ENCODE data around the gene TAS1R1.

The TAS1R1 gene

DNA sequence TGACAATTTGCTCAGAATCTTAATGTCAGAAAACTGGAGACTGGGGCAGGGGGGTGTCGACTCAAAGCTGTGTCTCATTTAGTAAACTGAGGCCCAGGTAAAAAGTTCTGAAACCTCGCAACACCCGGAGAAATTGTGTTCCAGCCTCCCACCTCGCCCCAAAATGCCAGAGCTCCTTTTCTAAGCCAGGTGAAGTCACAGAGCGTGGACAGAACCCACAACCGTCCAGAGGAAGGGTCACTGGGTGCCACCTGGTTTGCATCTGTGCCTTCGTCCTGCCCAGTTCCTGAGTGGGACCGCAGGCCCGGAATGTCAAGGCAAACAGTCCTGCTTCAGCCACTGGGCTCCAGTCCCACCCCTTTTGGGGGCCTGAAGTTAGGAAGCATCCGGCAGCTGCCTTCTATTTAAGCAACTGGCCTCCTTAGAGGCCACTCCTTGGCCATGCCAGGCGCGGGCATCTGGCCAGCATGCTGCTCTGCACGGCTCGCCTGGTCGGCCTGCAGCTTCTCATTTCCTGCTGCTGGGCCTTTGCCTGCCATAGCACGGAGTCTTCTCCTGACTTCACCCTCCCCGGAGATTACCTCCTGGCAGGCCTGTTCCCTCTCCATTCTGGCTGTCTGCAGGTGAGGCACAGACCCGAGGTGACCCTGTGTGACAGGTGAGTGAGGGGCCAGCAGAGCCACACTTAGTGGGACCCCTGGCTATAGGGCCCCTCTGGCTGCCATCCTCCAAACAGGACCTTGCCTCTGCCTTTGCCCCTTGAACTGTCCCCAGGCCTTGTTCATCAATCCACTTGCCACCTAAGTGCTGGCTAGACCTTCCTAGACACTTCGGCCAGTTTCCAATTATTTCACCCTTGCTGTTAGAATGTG, at the start of gene TAS1R1:
TSS of gene TAS1R1 (plus strand) at position 401 of the 872 bp plus-strand sequence. CDS start at position 468, 67 bp downstream.
- DNase-seq, result no peak

- no peak for DNase-seq
Measured at GRCh38 chr1:6505367-6506209, 49.5 kb upstream of the TAS1R1 start.

DNA sequence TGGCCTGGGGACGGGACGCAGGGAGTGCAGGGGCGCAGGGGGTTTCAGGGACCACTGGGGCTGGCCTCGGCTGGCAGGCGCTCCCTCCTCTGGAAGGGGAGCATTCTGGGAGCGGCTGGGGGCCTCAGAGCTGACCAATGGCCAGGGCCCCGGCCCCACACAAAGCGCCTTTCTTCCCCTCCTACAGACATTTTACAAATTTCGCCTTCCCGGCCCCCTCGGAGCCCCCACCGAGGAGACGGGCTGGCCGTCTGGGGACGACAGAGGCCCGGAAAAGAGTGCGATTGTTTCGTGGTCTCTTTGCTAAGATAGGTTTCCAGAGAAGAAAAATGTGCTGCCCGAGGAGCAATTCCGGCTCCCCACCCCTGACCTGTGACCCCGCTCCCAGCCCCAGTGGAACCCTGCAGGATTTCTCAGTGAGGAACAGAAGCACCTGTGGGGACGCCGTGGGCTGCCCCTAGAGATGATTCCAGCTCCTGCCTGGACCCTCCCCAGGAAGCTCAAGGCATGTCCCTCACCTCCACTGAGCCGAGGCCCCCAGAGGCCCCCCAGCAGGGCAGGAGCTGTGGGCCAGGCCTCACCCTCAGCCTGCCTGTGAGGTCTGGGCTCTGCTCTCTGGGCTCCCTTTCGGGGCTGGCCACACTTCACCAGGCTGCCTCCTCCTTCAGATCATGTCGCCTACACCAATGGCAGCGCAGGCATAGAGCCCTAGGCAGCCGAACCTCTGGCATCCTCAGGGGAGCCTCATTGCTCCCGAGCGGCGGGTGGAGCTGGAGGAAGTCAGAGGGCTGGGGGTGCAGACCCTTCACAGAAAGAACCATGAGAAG, 48.7 kb upstream of the TAS1R1 start:
- no peak for DNase-seq

DNA sequence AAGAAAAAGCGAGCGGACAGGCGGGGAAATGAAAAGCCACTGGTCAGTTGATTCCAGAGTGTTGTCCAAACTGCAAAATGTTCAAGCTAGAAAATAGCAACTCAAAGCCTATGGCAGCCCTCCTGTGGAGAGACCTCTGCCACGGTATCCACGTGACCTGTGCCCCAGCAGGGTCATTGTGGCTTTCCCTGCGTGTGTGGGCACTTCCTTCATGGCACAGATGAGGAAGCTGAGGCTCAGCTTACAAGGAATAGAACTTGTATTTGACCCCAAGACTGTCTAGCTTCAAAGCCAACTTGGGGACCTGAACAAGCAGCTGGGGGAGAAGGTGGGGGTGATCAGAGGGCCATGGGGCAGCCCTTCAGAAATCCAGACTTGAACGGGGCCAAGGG, 48.1 kb upstream of the TAS1R1 start:
- DNase-seq, result no peak

DNA sequence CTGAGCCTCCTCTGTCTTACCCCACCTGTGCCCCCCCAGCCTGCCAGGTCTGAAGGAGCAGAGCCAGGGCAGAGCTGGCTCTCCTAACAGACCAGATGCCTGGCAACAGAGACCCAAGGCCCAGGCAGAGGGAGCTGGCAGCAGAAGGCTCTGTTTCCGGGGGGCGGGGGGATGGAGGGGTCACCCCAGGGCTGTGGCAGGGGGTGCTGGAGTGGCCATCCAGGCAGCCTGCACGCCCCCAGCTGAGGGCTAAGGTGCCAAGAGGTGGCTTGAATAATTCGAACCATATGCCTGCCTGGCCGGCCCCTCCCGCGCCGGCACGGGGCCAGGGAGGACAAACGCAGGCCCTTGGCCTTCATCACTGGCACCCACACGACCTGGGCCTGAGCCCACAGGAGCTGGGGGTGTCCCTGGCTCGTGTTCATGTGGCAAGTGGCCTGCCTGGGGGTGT, 47.6 kb upstream of the TAS1R1 start:
- no peak for DNase-seq

DNA sequence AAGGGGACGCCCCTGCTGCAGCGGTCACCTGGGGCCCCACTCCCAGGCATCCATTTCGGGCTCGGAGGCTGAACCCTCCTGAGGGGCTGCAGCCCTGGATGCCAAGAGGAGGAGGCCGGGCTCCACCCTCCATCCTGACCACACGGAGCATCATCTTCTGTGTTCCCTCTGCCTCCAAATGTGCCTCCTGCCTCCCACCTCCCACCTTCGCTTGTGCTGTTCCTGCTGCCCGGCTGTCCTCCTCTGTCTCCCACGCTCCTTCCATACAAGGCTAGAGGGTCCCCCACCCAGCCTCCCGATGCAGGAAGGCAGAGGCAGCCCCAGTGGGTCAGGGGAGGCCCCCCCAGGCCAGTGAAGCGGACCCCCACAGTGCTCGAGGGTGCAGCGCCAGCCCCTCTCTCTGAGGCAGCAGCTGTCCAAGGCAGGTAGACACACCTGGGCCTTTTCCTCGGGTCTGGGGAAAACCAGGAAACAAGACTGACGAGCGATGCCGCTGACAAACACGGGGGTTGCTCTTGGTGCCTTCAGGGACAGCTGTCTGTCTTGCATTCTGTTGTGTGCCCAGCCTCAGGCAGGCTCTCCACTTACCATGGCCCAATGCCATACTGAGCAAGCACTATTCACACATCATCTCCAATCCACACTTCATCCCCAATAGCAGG, 46.8 kb upstream of the TAS1R1 start:
- no peak for DNase-seq

DNA sequence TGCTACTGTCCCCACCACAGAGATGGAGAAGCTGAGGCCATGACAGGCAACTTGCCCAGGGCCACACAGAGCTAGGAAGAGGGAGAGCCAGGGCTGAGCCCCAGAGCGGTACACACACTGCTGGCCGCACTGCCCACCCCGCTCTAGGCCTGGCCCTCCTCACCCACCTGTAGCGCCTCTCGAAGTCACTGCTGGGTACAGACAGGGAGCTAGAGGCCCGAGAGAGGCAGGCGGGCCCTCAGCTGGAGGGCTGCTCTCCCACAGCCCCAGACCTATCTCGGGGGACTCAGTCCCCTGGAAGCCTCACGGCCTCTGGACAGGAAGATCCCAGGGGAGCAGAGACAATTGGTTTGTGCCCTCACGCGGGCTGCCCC, 46.3 kb upstream of the TAS1R1 start:
- DNase-seq, result no peak

- DNase-seq, result no peak
Measured at GRCh38 chr1:6509220-6509918, 45.7 kb upstream of the TAS1R1 start.

GRCh38 chr1:6509919-6510291, 45.2 kb upstream of the TAS1R1 start:
- no peak for DNase-seq

- no peak for DNase-seq
Measured at GRCh38 chr1:6510493-6510892, 44.6 kb upstream of the TAS1R1 start.

DNA sequence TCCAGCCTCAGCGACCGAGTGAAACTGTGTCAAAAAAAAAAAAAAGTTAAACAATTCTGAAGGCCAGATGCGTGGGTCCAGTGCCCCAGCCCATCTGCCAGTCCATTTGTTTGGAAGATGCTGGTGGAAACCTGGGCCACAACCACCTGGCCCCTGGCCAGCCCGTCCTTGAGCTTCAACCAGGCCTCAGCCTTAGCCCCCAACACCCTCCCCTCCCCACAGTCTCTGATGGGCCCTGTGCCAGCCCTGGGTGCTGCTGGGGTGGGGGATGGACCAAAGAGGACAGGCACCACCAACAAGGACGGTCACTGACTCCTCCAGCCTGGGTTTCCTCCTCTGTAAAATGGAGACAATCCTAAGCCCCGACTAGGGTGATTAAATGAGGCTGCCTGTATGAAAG, 44.1 kb upstream of the TAS1R1 start:
- DNase-seq, result no peak

DNA sequence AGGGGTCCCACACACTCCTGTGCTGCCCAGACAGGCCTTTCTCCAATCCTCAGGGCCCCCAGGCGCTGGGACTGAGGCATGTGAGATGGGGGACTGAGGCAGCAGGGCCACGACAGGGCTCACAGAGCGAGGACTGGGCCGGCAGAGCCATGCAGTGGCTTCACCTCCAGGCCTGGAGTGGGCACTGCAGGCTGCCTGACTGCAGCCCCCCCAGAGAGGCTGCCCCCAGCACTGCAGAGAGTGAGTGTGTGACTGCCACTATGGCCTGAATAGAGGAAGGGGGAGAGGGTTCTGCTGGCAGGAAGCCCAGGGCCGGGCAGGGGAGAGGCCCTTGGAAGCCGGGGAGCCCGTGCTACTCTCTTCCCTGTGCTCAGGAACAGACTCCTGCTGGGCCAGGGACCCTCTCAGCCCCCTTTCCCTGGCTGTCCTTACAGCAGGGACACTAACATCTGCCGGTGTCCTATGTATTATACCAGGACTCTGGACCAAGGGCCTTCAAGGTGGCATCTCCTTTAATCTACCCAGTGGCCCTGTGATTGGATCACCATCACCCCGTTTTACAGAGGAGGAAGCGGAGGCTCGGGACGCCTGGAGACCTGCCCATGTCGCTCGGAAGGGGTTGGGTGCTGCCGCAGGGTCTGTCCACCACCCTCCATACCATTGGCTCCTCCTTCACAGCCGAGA, 43.4 kb upstream of the TAS1R1 start:
- DNase-seq, result no peak

DNA sequence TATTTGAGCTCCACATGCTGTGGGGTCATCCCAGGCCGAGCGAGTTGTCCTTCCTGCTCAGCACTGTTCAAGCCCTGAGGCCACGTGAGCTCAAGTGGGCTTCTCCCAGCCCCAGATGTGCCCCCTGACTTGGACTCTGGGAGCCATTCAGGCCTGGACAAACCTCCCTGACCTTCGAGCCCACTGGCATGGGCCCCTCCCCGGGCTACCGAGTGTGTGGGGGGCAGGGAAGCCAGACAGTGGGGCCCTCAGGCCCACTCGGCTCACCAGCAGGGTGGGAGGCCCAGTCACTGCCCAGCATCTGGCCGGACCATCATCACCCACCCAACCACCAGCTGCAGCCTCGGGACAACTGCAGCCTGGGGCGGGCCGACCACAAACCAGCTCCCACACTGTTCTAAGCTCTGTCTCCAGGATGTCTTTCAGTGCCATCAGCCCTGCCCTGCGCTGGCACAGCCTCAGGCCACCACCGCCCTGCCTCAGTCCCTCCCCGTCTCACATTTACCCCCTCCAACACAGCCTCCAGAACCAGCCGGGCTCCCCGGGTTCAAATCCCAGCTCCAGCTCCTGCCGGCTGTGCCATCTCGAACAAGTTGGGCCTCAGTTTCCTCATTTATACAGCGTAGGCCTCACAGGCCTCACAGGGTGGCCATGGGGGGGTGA, 42.7 kb upstream of the TAS1R1 start:
- no peak for DNase-seq

DNA sequence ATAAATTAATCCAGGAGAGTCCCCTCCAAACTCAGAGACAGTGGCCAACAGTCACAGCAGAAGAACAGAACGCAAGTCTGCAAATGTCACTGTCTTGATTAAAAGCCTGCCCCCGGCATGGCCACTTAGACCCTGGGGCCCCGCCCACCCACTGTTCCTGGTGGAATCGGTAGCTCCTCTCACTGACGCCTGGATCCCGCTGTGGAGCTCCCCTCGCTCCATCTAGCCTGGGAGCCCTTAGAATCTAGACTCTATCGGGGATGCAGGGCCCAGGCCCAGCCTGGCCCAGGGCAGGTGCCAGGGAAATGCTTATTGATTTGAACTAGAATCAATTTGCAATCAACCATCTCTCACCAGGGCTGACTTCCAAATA, 42.2 kb upstream of the TAS1R1 start:
- no peak for DNase-seq

DNA sequence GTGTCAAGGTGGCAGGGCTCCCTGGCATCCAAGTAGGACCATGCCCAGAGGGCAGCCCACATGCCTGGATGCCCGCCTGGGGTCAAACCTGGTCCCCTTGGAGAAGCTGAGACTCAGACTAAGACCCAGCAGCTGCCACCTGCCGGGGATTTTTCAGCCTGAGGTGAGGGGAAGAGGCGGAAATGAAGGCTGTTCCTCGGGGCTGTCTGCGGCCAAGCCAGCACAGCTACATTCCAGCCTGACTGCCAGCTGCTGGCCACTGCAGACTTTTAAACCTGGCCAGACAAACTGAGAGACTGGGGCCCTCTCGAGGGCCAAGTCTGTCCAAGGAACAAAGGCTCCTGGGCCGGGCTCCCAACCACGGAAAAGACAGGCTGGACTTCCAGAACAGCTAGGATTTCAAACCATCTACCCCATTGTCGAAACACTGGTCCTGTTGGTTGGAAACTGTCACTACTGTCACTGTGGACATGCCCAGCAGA, 41.7 kb upstream of the TAS1R1 start:
- DNase-seq, result no peak

DNA sequence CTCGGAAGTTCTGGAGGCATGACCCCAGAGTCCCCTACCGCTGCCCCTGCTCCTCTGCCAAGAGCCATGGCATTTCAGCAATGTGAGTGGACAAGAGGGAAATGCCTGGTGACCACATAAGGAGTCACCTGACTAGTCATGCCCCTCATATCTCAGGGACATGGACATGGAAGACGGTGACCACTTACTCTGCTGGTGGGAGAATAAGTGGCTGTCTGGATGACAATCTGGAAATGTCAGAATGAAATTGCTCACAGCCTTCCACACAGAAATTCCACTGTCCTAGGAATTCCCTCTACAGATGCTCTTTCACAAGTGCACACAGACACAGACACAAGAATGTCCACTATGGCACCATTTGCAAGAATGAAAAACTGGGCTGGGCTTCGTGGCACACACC, 39.3 kb upstream of the TAS1R1 start:
- DNase-seq, result no peak

GRCh38 chr1:6517435-6517851, 37.7 kb upstream of the TAS1R1 start:
- DNase-seq, result no peak

GRCh38 chr1:6519491-6519934, 35.6 kb upstream of the TAS1R1 start:
- no peak for DNase-seq

DNA sequence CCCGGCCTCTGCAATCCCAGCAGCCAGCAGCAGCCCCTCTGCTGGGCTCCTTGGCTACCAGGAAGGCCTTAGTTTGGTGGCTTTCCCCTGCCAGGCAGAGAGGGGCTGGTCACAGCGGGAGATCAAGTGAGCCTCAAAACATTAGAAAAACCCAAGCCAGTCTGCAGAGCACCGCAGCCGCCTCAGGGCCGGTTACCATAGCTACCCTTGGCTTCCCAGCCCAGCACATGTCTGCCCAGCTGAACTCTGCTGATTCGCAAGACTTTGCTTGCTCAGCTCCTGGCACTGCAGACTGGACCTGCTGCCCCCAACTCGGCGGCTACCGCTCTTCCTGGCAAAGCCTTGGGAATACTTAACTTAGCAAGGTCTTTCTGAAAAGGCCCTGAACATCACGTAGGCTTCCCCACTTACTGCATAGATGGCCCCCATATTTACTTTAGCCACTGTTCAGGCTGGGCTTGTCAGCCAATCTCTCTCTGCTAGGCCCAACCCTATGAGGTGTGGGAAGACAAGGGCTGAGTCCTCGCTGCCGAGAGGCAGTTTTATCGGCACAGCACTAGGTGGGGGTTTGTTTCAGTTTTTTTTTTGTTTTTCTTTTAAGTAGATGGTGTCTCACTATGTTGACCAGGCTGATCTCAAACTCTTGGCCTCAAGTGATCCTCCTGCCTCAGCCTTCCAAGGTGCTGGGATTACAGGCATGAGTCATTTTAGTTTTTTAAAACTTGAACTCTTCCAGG, 35.0 kb upstream of the TAS1R1 start:
- no peak for DNase-seq

DNA sequence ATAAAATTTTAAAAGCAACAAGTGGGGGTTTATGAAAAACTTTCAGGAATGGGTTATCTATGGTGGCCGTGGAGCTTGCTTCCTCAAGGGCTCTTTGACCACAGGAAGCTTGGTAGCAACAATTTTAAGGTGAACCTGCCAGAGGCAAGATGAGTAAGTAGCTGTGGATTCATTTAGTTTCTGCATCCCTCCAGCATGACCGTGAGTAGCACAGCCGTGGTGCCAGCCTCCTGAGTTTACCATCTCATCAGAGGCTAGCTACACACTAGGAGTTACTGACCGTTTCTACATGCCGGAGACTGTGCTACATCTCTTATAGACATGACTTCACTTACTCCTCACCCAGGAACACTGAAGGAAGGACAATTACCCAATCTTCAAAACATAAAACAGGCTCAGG, 33.6 kb upstream of the TAS1R1 start:
- DNase-seq, result no peak

Data from CD4-positive, alpha-beta T cell treated with Interferon gamma for 1 hour (primary cell).